Islet precursor cell (in vitro differentiated cells): Measurements from ENCODE around the gene RAD51.
A peak's percentile ranks its signal among the peaks of the same experiment; 100 is the strongest.

Source experiments
- DNase-seq: peaks from one replicate; pipeline ENCODE4 v3.0.0-alpha.2; 2018

The RAD51 gene

DNA sequence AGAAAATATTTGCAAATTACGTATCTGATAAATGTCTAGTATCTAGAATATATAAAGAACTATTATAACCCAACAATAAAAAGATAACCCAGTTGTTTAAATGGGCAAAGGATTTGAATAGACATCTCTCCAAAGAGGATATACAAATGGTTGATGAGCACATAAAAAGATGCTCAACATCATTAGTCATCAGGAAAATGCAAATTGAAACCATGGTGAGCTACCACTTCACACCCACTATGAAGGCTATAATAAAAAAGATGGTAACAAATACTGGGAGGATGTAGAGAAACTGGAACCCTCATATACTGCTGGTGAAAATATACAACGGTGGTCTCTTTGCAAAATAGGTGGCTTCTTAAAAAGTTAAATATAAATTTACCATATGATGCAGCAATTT is 28.0 kb downstream of the RAD51 start:
- no peak for DNase-seq

DNA sequence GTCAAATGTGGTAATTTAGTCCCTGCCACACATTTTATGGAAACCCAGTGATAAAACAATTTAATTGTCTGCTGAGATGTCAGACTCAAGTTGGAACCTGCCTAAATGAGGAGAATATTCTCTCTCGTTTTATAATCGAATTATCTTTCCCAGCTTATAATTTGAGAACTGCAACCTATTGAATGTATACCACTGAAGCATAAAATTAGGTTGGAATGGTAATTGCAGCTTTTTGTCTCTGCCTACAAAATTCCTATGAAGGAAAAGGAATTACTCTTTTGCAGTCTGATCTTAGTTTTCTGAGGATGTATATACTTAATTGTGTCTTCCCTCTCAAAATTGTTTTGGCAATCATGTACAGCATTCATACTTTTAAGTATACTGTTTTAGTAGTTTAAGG is 28.9 kb downstream of the RAD51 start:
- no peak for DNase-seq

GRCh38 chr15:40731034-40731433 is 36.1 kb downstream of the RAD51 start:
- no peak for DNase-seq

GRCh38 chr15:40736575-40736974 is 41.6 kb downstream of the RAD51 start:
- DNase-seq: no peak

GRCh38 chr15:40737048-40737447 is 42.1 kb downstream of the RAD51 start:
- no peak for DNase-seq

GRCh38 chr15:40739047-40739446 is 44.1 kb downstream of the RAD51 start:
- no peak for DNase-seq

GRCh38 chr15:40739854-40740253 is 44.9 kb downstream of the RAD51 start:
- DNase-seq: no peak

GRCh38 chr15:40743485-40743901 is 48.5 kb downstream of the RAD51 start:
- no peak for DNase-seq

DNA sequence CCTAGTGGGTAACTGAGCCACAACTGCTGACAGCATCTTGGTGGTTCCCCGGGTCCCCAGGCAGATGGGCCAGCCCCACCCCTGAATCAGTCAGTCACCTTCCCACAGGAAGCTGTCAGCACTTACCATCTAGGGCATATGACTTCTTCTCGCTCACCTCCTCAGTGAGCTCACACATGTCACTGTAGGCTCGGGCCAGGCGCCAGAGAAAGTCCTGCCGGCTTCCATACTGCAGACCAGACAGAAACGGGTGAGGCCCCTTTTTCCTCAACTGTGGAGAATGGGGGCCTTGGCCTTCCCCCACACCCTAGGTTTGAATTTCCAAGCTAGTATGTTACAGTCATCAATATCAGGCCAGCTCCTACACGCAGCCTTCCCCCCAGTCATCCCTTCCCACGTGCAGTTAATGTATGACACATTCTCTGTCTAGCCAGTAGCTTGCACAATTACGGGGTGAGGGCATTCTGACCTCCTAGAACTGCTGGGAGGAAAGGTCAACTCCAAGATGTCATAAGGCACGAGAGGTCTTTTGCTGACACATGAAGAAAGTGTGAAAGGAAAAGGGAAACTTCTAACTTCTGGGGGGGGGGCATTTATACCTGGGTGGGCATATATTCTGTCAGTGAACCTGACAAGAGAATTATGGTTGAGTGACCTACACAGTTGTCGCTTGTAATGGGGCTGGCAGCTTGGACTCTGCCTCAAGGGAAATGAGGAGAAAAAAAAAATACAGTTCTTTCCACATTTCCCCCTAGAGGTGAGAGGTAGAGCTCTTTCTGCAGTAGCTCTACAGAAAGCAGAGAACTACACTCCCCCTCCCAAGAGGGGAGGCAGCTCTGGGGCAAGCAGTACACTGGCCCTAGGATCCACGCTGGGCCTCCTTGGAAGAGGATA is 49.2 kb downstream of the RAD51 start:
- DNase-seq: no peak

DNA sequence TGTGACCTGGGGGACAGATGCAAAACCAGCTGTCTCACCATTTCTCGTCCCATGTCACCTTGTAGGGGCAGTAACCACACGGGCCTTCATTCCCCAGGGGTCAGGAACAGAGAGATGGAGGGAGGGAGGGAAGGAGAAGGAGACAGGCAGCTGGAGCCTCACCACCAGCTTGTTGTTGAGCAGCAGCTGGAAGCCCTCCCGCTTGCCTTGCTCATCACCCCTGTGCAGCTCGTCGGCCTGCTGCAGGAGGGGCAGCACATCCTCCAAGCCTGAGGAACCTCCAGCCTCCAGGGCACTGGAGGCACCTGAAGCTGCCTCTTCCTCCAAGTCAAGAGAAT is 49.8 kb downstream of the RAD51 start:
- DNase-seq: no peak

DNA sequence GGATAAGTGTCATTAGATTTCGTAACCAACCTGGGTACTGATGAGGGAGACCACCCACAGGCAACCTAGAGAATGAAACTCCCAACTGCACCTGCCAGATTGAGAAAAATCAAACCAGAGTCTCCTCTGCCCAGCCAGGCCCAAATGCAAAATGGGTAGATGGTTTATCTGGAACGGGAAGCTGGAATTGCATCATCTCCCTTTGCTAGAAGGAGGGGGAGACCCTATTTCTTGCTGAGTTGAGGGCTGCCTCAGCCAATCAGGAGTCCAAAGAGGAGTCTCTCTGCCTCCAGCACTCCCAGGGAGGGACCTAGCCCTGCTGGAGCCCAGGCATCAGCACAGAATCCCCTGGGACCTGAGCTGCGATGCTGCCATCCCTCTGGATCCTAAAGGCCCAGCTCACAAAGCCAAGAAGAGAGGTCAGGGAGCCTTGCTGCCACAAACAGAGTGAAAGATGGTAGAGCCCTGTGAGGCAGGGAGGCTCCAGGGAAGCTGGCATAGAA is 52.0 kb downstream of the RAD51 start:
- DNase-seq: no peak

DNA sequence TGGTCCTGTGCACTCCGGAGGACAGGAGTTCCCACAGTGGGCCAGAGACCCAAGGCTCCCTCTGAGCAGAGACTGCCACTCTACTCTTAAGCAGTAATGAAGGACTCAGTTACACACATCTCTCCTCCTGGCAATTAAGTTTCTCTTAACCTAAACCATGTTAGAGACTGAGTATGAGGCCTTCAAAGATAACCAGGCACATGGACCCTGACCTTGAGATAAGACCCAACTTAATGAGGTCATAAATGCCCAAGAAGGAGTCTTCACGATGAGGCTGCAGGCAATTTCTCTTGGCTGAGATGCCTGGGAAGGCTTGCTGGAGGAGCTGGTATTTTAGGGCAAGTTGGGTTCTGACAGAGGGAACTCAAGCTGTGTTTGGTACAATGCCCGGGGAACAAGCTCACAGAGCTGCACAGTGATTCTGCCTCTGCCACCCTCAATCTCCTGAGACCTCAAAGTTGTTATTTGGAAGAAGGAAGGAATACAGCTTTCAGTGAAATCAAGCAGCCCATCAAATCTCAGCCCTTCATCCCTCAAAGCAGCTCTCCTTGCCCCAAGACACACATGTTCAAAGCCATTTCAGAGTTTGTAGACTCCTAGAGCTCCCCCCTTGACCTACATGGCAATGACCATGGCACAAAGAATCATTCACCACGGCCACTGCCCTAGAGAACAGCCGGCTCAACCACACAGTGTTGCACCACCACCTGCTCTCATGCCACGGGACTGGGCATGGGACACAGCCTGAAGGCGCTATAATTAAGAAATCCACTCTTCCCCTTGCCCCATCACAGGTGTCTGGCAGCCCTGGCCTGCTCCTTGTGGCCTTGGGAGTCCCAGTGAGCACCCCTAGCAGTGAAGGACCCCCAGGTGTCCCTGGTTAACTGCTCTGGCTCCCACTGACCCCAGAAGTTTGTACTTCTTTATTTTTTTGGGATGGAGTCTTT is 53.0 kb downstream of the RAD51 start:
- DNase-seq: no peak

DNA sequence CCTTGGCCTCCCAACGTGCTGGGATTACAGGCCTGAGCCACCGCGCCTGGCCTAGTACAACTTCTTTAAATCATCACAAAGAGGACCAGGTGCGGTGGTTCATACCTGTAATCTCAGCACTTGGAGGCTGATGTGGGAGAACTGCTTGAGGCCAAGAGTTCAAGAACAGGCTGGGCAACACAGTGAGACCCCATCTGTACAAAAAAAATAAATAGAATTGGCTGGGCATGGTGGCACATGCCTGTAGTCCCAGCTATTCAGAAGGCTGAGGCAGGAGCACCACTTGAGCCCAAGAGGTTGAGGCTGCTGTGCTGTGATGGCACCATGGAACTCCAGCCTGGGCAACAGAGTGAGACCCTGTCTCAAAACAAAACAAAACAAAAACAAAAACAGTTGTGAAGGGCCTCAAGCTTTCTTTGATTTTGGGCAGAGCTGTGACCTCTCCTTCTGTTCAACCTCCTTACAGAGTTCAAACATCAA is 54.2 kb downstream of the RAD51 start:
- DNase-seq: no peak

- no peak for DNase-seq
These were observed 55.9 kb downstream of the RAD51 start for GRCh38 chr15:40750885-40751284.

GRCh38 chr15:40751745-40752144 is 56.8 kb downstream of the RAD51 start:
- DNase-seq: no peak

GRCh38 chr15:40754574-40754882 is 59.6 kb downstream of the RAD51 start:
- DNase-seq: peak; percentile 66

DNA sequence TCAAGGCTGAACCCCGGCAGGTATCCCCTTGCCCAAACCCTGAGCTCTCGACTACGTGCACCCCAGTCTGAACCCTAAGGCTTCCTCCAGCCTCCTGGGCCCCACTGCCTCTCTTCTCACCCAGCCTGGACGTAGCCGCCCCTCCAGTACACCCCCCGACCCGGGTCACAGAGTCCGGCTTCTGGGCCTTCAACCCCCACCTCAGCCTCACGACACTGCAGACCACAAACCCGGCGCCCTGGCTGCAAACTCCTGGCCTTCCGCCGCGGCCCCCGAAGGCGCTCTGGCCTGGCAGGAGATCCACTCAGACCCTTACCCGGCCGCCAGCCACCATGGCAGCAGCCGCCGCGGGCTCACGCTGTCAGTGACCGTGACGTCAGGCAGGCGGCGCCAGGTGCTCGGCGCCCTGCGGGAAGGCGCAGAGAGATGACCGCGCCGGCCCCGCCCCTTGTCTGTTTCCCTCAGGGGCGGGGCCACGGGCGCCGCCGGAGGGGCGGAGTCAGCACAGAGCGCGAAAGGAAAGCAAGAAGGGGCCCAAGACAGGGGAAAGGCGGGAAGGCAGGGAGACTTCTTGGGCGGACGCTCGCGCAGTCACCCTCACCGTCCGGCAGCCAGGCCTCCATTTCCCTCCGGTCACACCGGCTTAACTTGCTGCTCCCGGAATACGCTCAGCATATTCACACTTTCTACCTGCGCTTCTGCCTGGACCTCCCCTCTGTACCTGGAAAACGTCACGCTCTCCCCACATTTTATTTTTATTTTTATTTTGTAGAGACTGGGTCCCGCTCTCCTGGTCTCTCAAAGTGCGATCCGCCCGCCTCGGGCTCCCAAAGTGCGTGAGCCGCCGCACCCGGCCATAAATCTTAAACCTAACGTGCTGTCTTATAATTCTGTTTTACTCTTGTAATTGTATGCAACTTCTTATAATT is 60.2 kb downstream of the RAD51 start, which contains the start of gene RMDN3:
Gene RMDN3 (minus strand): TSS at position 372 of the 929 bp plus-strand sequence. CDS start 471 bp downstream, outside the sequence.
- DNase-seq: peak; percentile 96

DNA sequence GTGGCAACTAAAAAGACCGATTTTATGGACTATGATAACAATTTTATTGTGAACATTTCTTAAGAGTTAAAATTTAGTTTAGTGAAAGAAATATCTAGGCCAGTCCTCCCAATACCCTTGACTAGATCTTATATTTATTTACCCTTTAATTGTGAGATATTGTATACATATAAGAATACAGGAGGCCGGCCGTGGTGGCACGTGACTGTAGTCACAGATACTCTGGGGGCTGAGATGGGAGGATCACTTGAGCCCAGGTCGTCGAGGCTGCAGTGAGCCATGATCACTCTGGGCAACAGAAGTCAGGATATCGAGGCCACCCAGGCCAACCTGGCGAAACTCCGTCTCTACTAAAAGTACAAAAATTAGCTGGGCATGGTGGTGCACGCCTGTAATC is 60.8 kb downstream of the RAD51 start:
- DNase-seq: no peak

GRCh38 chr15:40756938-40757337 is 62.0 kb downstream of the RAD51 start:
- DNase-seq: peak; percentile 73

- no peak for DNase-seq
These were observed 65.0 kb downstream of the RAD51 start for GRCh38 chr15:40759961-40760360.

DNA sequence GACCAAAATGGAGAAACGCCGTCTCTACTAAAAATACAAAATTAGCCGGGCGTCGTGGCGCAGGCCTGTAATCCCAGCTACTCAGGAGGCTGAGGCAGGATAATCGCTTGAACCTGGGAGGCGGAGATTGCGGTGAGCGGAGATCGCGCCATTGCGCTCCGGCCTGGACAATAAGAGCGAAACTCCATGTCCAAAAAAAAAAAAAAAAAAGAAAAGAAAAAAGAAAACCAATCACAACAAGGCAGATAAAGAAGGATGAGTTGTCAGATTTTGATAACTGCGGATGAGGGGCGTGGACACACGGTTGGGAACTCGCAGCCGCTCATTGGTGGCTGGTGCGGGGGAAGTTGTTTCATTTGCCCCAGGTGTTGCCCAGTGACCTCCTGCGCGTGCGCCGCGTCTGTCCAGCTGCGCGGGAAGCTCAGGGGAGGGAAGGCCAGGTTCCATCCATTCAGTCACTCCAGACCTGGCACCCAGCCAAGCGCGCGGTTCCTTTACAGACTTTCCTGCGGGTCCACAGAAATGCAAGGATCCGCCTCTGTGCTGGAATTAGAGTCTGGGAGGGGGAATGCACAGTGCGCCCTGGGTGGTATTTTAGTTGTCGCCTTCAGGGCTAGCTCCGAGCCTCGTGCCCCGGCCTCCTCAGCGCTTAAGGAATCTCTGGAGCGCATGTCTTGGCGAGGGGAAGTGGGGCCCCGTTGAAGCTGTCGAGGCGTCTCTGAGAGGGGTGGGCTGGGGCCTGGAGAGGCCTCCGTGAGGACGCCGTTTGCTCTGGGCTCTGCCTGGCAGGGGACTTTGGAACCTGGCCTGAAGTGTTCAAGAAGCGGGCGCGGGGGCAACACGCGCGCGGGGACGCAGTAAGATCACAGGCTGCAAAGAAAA is 68.2 kb downstream of the RAD51 start:
- peak; percentile 69 for DNase-seq
